ENCODE results near the gene ZNF688. TPM values are rescaled to one million over a fixed set of nuclear protein-coding genes. Genes with fewer than 3 reads are reported as not detected.

The ZNF688 gene
- total and polyA plus RNA-seq, 9 of the 15 experiments (the other 6 are each of a cell fraction or from before 2014, with no cell fraction given): 0.48 to 12.9 (median 4.5) TPM

GRCh38 chr16:30557957-30558788 is 13.3 kb downstream of the ZNF688 start, which contains the start of gene ZNF764 (continued):
- TF ChIP-seq ZNF174 (CRISPR knock-in tag; IDR thresholded peaks at IDR 0.05) (no peak), FOS (IDR thresholded peaks at IDR 0.05; ENCODE audit: extremely low read depth, insufficient read length) (no peak), SIX5 (IDR thresholded peaks at IDR 0.05; ENCODE audit: borderline replicate concordance in 1 of 2, insufficient read depth in 1 of 2, low read depth in 1 of 2, low read length in 2 of 2) (peak; percentile 30 to 61; a peak in 2 of 4 replicates), MTA2 (IDR thresholded peaks at IDR 0.05; ENCODE audit: low read depth) (peak; percentile 58), NFIC (IDR thresholded peaks at IDR 0.05) (peak; percentile 50; the same call in 1 of the 2 replicates), RB1 (IDR thresholded peaks at IDR 0.05; ENCODE audit: low read depth) (peak; percentile 63; the same call in 1 of the 2 replicates), FIP1L1 (IDR thresholded peaks at IDR 0.05; ENCODE audit: low read depth, low read length, poor library complexity, severe bottlenecking) (peak; percentile 59), CHD1 (IDR thresholded peaks at IDR 0.05; ENCODE audit: low read length) (no peak), ZC3H8 (IDR thresholded peaks at IDR 0.05) (no peak), NFE2L1 (tag; IDR thresholded peaks at IDR 0.05; ENCODE audit: borderline replicate concordance, low read depth) (no peak), ZEB2 (IDR thresholded peaks at IDR 0.05) (no peak), CHD2 (IDR thresholded peaks at IDR 0.05; ENCODE audit: low read depth, low read length) (peak; percentile 91), SLC30A9 (CRISPR knock-in tag; IDR thresholded peaks at IDR 0.05) (no peak), ZNF507 (tag; conservative IDR thresholded peaks at IDR 0.05) (no peak), ZBTB26 (CRISPR knock-in tag; IDR thresholded peaks at IDR 0.05) (no peak), PCBP2 (IDR thresholded peaks at IDR 0.05; ENCODE audit: low read depth, low read length, poor library complexity, severe bottlenecking) (no peak)
- TF ChIP-seq, protein P1, sequence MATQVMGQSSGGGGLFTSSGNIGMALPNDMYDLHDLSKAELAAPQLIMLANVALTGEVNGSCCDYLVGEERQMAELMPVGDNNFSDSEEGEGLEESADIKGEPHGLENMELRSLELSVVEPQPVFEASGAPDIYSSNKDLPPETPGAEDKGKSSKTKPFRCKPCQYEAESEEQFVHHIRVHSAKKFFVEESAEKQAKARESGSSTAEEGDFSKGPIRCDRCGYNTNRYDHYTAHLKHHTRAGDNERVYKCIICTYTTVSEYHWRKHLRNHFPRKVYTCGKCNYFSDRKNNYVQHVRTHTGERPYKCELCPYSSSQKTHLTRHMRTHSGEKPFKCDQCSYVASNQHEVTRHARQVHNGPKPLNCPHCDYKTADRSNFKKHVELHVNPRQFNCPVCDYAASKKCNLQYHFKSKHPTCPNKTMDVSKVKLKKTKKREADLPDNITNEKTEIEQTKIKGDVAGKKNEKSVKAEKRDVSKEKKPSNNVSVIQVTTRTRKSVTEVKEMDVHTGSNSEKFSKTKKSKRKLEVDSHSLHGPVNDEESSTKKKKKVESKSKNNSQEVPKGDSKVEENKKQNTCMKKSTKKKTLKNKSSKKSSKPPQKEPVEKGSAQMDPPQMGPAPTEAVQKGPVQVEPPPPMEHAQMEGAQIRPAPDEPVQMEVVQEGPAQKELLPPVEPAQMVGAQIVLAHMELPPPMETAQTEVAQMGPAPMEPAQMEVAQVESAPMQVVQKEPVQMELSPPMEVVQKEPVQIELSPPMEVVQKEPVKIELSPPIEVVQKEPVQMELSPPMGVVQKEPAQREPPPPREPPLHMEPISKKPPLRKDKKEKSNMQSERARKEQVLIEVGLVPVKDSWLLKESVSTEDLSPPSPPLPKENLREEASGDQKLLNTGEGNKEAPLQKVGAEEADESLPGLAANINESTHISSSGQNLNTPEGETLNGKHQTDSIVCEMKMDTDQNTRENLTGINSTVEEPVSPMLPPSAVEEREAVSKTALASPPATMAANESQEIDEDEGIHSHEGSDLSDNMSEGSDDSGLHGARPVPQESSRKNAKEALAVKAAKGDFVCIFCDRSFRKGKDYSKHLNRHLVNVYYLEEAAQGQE (IDR thresholded peaks at IDR 0.05; ENCODE audit: borderline replicate concordance): no peak
- TF ChIP-seq, protein P1 (CRISPR knock-in tag; IDR thresholded peaks at IDR 0.05; ENCODE audit: low read depth): no peak
- TF ChIP-seq, protein P2, sequence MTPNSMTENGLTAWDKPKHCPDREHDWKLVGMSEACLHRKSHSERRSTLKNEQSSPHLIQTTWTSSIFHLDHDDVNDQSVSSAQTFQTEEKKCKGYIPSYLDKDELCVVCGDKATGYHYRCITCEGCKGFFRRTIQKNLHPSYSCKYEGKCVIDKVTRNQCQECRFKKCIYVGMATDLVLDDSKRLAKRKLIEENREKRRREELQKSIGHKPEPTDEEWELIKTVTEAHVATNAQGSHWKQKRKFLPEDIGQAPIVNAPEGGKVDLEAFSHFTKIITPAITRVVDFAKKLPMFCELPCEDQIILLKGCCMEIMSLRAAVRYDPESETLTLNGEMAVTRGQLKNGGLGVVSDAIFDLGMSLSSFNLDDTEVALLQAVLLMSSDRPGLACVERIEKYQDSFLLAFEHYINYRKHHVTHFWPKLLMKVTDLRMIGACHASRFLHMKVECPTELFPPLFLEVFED (CRISPR knock-in tag; conservative IDR thresholded peaks at IDR 0.05): no peak
